ENCODE data around the gene TNS1.
A peak's percentile ranks its signal among the peaks of the same experiment; 100 is the strongest.

TNS1 gene

DNA sequence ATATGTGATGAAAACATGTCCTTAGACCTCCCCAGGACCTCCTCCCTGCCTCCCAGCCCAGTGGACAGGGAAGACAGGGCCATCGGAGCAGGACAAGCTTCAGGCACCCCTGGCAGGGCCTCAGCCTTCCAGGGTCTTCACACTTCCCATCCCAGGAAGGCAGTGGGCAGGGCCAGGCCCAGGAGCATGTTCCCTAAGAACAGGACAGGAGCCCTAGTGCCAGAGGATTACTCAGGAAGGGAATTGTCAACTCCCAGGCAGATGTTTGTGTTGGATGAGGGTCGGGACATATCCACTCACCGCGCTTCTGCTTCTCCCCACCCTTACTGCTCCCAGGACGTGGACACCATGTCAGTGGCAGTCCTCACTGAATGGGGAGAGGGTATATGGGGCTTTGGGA, 138.9 kb downstream of the TNS1 start:
- H3K9me3 ChIP-seq (ENCODE audit: control insufficient read depth in 5 of 5, low read length in 5 of 5): no peaks in the 10 kb centered on the region
- no peak overlapping the region for H3K9ac ChIP-seq (ENCODE audit: low read length in 5 of 5)
- H3K36me3 ChIP-seq (ENCODE audit: control insufficient read depth in 5 of 5, insufficient read depth in 5 of 5, low read length in 5 of 5): peaks cover 21 to 98% (median 95%) of the 10 kb centered on the region in 5 donors
- peak overlapping the region; percentile 48 for H3K27ac ChIP-seq (ENCODE audit: low read depth, low read length)
- H3K27me3 ChIP-seq (ENCODE audit: control insufficient read depth in 5 of 5, insufficient read depth in 4 of 5, low read length in 5 of 5): no peaks in the 10 kb centered on the region
- no peak overlapping the region for H3K4me3 ChIP-seq (ENCODE audit: low read depth in 1 of 5, low read length in 5 of 5)
- H3K4me1 ChIP-seq (ENCODE audit: control insufficient read depth in 5 of 5, insufficient read depth in 5 of 5, low read length in 5 of 5): peaks cover 14 to 82% (median 78%) of the 10 kb centered on the region in 5 donors

DNA sequence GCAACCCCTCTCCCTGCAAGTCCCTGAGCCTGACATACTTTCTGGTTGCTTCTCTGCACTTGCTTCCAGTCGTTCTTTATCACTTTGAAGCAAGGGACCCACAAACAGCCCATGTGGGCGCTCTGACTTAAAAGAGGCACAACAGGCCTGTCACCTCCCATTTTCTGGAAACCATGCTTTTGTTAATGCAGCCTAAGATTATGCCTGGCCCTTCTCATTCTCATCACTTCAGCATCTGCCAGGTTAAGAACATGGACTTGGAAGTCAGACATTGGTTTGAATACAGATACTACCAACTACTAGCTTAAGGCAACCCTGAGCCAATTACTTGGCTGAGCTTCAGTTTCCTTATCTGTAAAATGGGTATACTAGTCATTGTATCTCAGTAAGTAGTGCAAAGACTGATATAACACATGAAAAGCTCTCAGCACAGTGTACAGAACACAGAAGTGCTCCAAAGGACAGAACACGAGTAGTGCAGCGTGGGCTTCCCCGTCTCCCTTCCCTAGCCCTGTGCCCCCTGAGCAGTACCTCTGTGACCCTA, 141.4 kb downstream of the TNS1 start:
- peak overlapping the region; percentile 7 for H3K27ac ChIP-seq (ENCODE audit: low read depth, low read length)
- peaks cover 10 to 93% (median 91%) of the 10 kb centered on the region in 5 donors for H3K36me3 ChIP-seq (ENCODE audit: control insufficient read depth in 5 of 5, insufficient read depth in 5 of 5, low read length in 5 of 5)
- H3K4me3 ChIP-seq (ENCODE audit: low read depth in 1 of 5, low read length in 5 of 5): no peak overlapping the region
- H3K27me3 ChIP-seq (ENCODE audit: control insufficient read depth in 5 of 5, insufficient read depth in 4 of 5, low read length in 5 of 5): no peaks in the 10 kb centered on the region
- H3K9me3 ChIP-seq (ENCODE audit: control insufficient read depth in 5 of 5, low read length in 5 of 5): no peaks in the 10 kb centered on the region
- no peak overlapping the region for H3K9ac ChIP-seq (ENCODE audit: low read length in 5 of 5)
- peaks cover 20 to 93% (median 87%) of the 10 kb centered on the region in 5 donors for H3K4me1 ChIP-seq (ENCODE audit: control insufficient read depth in 5 of 5, insufficient read depth in 5 of 5, low read length in 5 of 5)

DNA sequence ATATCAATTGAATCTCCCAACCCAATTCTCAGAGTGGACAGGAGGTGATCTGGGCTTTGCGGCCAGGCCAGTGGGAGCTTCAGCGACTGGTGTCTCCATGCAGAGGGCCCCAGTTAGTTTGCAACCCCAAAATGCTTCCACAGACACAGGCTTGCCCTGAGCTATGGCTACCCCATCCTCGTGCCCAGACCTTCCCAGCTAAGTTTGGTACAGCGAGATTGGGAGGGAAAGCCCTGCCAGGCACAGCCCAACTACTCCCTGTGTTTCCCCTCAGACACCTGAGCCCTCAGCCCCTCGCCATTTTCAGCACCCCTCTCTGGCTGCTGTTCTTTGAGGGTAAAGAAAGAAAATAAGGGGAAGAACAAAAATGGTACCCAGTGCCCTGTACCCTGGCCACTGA, 142.9 kb downstream of the TNS1 start:
- Histone ChIP-seq H3K4me3 (ENCODE audit: low read depth in 1 of 5, low read length in 5 of 5) (no peak overlapping the region), H3K4me1 (ENCODE audit: control insufficient read depth in 5 of 5, insufficient read depth in 5 of 5, low read length in 5 of 5) (peaks cover 18 to 96% (median 86%) of the 10 kb centered on the region in 5 donors), H3K9ac (ENCODE audit: low read length in 5 of 5) (peak overlapping the region in 2 of 5 donors; percentile 10 to 45), H3K36me3 (ENCODE audit: control insufficient read depth in 5 of 5, insufficient read depth in 5 of 5, low read length in 5 of 5) (peaks cover 8 to 93% (median 91%) of the 10 kb centered on the region in 5 donors), H3K27me3 (ENCODE audit: control insufficient read depth in 5 of 5, insufficient read depth in 4 of 5, low read length in 5 of 5) (no peaks in the 10 kb centered on the region), H3K27ac (ENCODE audit: low read depth, low read length) (peak overlapping the region; percentile 92), H3K9me3 (ENCODE audit: control insufficient read depth in 5 of 5, low read length in 5 of 5) (no peaks in the 10 kb centered on the region)

DNA sequence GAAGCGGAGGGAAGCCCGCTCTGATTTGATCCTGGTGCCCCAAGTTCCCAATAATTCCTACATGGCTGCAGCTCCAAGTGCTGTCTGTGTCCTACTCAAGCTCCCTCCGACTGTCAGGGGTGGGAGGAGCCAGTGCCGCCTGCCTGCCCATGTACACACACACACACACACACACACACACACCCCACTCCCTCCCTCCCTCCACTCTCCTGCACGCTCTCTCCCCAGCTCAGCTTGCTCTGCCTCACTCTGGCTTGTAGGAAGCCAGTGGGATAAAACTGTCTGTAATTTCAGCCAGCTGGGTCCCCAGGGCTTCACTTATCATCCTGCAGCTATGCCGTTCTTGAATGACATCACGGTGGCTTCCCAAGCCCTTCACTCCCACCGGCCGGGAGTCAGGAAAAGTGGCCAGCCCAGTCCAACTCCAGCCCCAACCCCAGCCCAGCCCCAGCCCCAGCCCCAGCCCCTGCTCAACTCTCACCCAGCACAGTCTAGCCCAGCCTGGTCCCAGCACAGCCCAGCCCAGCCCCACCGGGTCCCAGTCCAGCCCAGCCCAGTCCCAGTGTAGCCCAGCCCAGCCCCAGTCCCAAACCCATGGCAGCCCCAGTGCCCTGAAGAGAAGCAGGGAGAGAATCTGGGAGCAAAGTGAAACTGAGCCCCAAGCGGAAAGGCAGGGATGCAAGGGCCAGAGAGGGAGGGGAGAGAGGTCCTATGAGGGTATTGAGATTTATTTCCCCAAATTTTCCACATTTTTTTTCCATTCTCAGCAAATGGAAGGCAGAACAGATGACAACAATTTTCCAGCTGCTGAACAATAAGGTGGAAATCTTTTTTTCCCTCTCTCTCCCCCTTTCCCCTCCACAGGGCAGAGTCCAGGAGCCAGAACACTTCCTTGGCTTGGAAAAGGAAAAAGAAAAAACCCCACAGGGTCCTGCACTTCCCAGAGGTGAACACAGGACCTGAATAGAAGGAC, 144.0 kb downstream of the TNS1 start:
- H3K27me3 ChIP-seq (ENCODE audit: control insufficient read depth in 5 of 5, insufficient read depth in 4 of 5, low read length in 5 of 5): no peaks in the 10 kb centered on the region
- H3K4me1 ChIP-seq (ENCODE audit: control insufficient read depth in 5 of 5, insufficient read depth in 5 of 5, low read length in 5 of 5): peaks cover 23 to 96% (median 86%) of the 10 kb centered on the region in 5 donors
- peak overlapping the region; percentile 95 for H3K27ac ChIP-seq (ENCODE audit: low read depth, low read length)
- H3K9ac ChIP-seq (ENCODE audit: low read length in 5 of 5): peak overlapping the region; percentile 22 to 67 (median 48)
- peaks cover 3 to 93% (median 90%) of the 10 kb centered on the region in 5 donors for H3K36me3 ChIP-seq (ENCODE audit: control insufficient read depth in 5 of 5, insufficient read depth in 5 of 5, low read length in 5 of 5)
- no peaks in the 10 kb centered on the region for H3K9me3 ChIP-seq (ENCODE audit: control insufficient read depth in 5 of 5, low read length in 5 of 5)
- peak overlapping the region; percentile 60 to 78 (median 68) for H3K4me3 ChIP-seq (ENCODE audit: low read depth in 1 of 5, low read length in 5 of 5)

DNA sequence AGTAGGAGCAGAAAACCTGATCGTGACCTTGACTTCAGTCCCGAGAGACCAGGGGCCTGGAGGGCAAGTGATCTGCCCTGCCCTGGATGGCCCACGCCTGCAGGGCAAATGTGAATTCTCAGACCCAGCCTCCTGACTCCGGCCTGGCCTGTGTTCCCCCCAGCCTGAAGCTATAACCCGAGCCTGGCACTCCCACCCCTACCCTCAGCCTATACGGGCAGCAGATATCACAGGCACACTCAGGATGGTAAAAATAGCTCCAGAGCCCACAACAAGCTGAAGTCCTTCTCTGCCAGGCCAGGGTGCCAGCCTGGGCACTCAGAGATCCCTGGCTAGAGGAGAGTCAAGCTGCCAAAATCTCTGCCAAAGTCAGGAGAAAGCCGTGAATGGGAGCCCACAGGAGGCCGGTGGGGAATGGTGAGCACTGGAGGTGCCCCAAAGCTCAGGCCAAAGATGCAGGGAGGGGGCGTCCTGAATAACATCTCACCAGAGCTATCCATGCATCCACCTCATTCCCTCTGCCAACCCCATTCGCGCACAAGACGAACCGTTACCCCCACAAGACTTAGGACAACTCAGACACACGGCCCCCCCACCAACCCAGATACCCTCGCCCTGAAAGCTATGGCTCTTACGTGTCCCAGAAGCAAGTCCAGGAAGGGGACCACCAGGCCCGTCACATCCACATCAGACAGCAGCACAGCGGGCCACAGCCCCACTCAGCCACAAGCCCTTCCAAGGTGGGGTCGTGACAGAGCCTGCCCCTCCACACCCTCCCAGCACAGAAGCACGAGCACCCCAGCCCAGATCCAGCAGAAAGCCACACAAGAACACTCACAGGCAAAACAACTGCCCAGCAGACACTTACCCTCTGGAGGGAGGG, 144.9 kb downstream of the TNS1 start:
- peaks cover 29 to 96% (median 86%) of the 10 kb centered on the region in 5 donors for H3K4me1 ChIP-seq (ENCODE audit: control insufficient read depth in 5 of 5, insufficient read depth in 5 of 5, low read length in 5 of 5)

DNA sequence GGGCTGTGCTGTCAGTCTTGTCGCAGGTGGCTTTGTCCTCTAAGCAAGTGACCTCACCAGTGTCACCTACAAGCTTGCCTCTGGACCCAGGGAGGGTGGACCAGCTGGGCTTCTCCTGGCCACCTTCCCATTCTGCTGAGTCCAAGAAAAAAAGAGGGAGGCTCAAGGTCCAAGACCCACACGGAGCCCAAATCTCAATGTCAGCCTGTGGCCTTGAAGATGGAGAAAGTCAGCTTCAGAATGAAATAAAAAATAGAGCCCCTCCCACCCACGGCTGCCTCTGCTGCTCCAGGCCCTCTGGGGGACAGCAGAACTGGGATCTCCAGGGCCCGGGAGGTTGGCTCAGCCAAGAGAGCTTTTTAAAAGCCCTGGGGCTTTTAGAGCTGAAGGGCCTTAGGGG, 145.9 kb downstream of the TNS1 start:
- H3K9ac ChIP-seq (ENCODE audit: low read length in 5 of 5): peak overlapping the region in 3 of 5 donors; percentile 9 to 48 (median 27)
- peak overlapping the region; percentile 60 to 78 (median 68) for H3K4me3 ChIP-seq (ENCODE audit: low read depth in 1 of 5, low read length in 5 of 5)
- peaks cover 31 to 97% (median 91%) of the 10 kb centered on the region in 5 donors for H3K4me1 ChIP-seq (ENCODE audit: control insufficient read depth in 5 of 5, insufficient read depth in 5 of 5, low read length in 5 of 5)
- peaks cover 3 to 91% (median 86%) of the 10 kb centered on the region in 5 donors for H3K36me3 ChIP-seq (ENCODE audit: control insufficient read depth in 5 of 5, insufficient read depth in 5 of 5, low read length in 5 of 5)
- H3K9me3 ChIP-seq (ENCODE audit: control insufficient read depth in 5 of 5, low read length in 5 of 5): no peaks in the 10 kb centered on the region
- H3K27me3 ChIP-seq (ENCODE audit: control insufficient read depth in 5 of 5, insufficient read depth in 4 of 5, low read length in 5 of 5): no peaks in the 10 kb centered on the region
- H3K27ac ChIP-seq (ENCODE audit: low read depth, low read length): peak overlapping the region; percentile 95

More for the DNA sequence above, 144.9 kb downstream of the TNS1 start:
- peaks cover 3 to 93% (median 90%) of the 10 kb centered on the region in 5 donors for H3K36me3 ChIP-seq (ENCODE audit: control insufficient read depth in 5 of 5, insufficient read depth in 5 of 5, low read length in 5 of 5)
- H3K9me3 ChIP-seq (ENCODE audit: control insufficient read depth in 5 of 5, low read length in 5 of 5): no peaks in the 10 kb centered on the region
- peak overlapping the region; percentile 22 to 67 (median 48) for H3K9ac ChIP-seq (ENCODE audit: low read length in 5 of 5)
- H3K4me3 ChIP-seq (ENCODE audit: low read depth in 1 of 5, low read length in 5 of 5): peak overlapping the region; percentile 60 to 78 (median 68)
- no peaks in the 10 kb centered on the region for H3K27me3 ChIP-seq (ENCODE audit: control insufficient read depth in 5 of 5, insufficient read depth in 4 of 5, low read length in 5 of 5)
- peak overlapping the region; percentile 95 for H3K27ac ChIP-seq (ENCODE audit: low read depth, low read length)

DNA sequence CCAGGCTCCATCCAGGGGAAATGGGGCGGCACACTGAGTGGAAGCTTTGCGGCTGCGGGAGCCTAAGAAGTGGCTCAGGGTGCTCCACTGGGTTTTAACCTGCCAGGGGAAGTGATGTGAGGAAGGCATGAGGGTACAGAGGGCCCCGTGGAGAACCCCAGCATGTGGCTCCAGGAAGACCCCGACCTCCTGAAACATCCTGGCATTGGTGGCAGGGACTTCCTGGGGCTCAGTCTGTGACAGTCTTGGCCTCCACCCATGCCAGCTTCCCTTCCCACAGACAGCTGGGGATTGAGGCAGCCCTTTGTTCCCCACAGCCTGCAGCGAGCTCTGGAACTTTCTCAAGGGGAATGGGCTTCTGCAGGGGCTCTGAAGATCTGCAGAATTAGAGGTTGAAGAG, 146.6 kb downstream of the TNS1 start:
- peaks cover 33 to 97% (median 91%) of the 10 kb centered on the region in 5 donors for H3K4me1 ChIP-seq (ENCODE audit: control insufficient read depth in 5 of 5, insufficient read depth in 5 of 5, low read length in 5 of 5)
- H3K27me3 ChIP-seq (ENCODE audit: control insufficient read depth in 5 of 5, insufficient read depth in 4 of 5, low read length in 5 of 5): no peaks in the 10 kb centered on the region
- H3K4me3 ChIP-seq (ENCODE audit: low read depth in 1 of 5, low read length in 5 of 5): no peak overlapping the region
- H3K27ac ChIP-seq (ENCODE audit: low read depth, low read length): peak overlapping the region; percentile 95
- H3K36me3 ChIP-seq (ENCODE audit: control insufficient read depth in 5 of 5, insufficient read depth in 5 of 5, low read length in 5 of 5): peaks cover 0 to 84% (median 79%) of the 10 kb centered on the region in 5 donors
- no peaks in the 10 kb centered on the region for H3K9me3 ChIP-seq (ENCODE audit: control insufficient read depth in 5 of 5, low read length in 5 of 5)
- no peak overlapping the region for H3K9ac ChIP-seq (ENCODE audit: low read length in 5 of 5)

DNA sequence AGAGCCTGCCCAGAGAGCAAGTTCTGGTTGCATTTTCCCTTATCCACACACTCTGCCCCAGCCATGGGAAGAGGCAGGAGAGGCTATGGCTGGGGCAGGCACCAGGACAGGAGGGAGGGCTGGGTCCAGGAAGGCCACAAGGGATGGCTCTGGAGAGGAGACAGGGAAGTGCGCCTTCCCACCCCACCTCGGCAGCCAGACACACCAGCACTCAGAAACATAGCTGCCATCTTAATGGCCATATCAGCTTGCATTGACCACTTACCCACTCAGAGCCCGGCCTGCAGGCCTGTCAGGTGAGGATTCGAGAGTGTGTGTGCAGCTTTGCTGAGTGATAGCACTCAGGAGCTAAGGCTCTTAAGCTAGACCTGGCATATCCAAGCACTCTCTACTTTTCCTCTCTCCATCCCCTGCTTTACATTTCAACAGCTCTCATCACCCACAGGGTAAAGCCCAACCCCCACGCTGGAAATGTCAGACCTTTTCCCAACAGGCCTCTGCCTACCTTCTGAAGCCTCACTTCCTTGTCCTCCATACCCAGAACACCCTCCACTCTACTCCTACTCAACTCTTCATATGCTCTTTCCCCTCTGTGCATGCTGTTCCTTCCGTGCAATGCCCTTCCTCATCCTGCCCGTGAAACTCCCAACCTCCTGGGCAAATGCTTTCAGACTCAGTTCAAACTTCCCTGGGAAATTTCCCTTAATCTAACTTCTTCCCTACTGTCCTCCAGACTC, 147.9 kb downstream of the TNS1 start:
- Histone ChIP-seq H3K27ac (ENCODE audit: low read depth, low read length) (peak overlapping the region; percentile 51), H3K9me3 (ENCODE audit: control insufficient read depth in 5 of 5, low read length in 5 of 5) (no peaks in the 10 kb centered on the region), H3K9ac (ENCODE audit: low read length in 5 of 5) (peak overlapping the region in 1 of 5 donors; percentile 17), H3K36me3 (ENCODE audit: control insufficient read depth in 5 of 5, insufficient read depth in 5 of 5, low read length in 5 of 5) (peaks cover 0 to 76% (median 74%) of the 10 kb centered on the region in 5 donors), H3K4me3 (ENCODE audit: low read depth in 1 of 5, low read length in 5 of 5) (no peak overlapping the region), H3K27me3 (ENCODE audit: control insufficient read depth in 5 of 5, insufficient read depth in 4 of 5, low read length in 5 of 5) (no peaks in the 10 kb centered on the region), H3K4me1 (ENCODE audit: control insufficient read depth in 5 of 5, insufficient read depth in 5 of 5, low read length in 5 of 5) (peaks cover 41 to 96% (median 96%) of the 10 kb centered on the region in 5 donors)

DNA sequence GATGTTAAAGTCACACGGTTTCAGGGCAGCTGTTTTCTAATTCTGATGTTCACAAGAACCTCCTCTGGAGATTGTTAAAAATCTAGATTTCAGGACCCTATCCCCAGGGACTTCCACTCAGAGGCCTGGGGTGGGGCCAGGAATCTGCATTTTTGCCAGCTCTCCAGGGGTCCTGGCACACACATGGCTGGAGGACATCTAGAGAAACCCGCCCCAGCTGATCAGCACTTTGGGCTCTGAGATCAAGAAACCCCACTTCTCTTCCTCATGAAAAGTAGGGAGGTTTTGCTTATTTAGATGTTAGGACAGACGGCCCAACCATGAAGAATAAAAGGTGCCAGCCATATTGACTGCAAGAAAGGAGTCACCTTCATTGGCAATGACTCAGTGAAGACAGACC, 148.8 kb downstream of the TNS1 start:
- no peaks in the 10 kb centered on the region for H3K27me3 ChIP-seq (ENCODE audit: control insufficient read depth in 5 of 5, insufficient read depth in 4 of 5, low read length in 5 of 5)
- peak overlapping the region; percentile 51 for H3K27ac ChIP-seq (ENCODE audit: low read depth, low read length)
- H3K4me3 ChIP-seq (ENCODE audit: low read depth in 1 of 5, low read length in 5 of 5): no peak overlapping the region
- peaks cover 39 to 96% (median 95%) of the 10 kb centered on the region in 5 donors for H3K4me1 ChIP-seq (ENCODE audit: control insufficient read depth in 5 of 5, insufficient read depth in 5 of 5, low read length in 5 of 5)
- H3K9me3 ChIP-seq (ENCODE audit: control insufficient read depth in 5 of 5, low read length in 5 of 5): no peaks in the 10 kb centered on the region
- H3K9ac ChIP-seq (ENCODE audit: low read length in 5 of 5): no peak overlapping the region
- peaks cover 0 to 77% (median 76%) of the 10 kb centered on the region in 5 donors for H3K36me3 ChIP-seq (ENCODE audit: control insufficient read depth in 5 of 5, insufficient read depth in 5 of 5, low read length in 5 of 5)

Data from subcutaneous abdominal adipose tissue (tissue), 5 donors.